ENCODE data around the gene MLKL.

- no peak for TF ChIP-seq CTCF (IDR thresholded peaks at IDR 0.05; ENCODE audit: insufficient read depth, low read length)
- TF ChIP-seq POLR2AphosphoS5 (IDR thresholded peaks at IDR 0.05; ENCODE audit: low read depth), result no peak
- TF ChIP-seq GABPA (IDR thresholded peaks at IDR 0.05; ENCODE audit: low read depth), result no peak
These were observed 27.2 kb upstream of the MLKL start for GRCh38 chr16:74727903-74728302.

Measured in HL-60 (cell line).